H1 (cell line): ENCODE data around the gene ARHGEF11. TPM values are rescaled to one million over a fixed set of nuclear protein-coding genes. Genes with fewer than 3 reads are reported as not detected.

Experiments used
- CTCF ChIA-PET: fragments of 300-600 bp; sonication (Branson Sonifier 250); formaldehyde crosslinking; loops from one replicate; lab custom pipeline; 2021; ENCODE audit not compliant: partially characterized antibody; lab: Charles Lee
- POLR2A ChIA-PET: fragments of 300-600 bp; sonication (Branson Sonifier 250); formaldehyde crosslinking; loops from one replicate; lab custom pipeline; 2021; ENCODE audit warnings: inconsistent platforms; ENCODE audit not compliant: partially characterized antibody; lab: Charles Lee
- DNase-seq, 2 experiments: peaks; one replicate each; pipeline versions ENCODE4 v3.0.0 to v3.0.0-alpha.2; 2010 to 2022; ENCODE audit warnings: low spot score in 2 of 2, low read depth in 1 of 2, mixed read lengths in 1 of 2
- FAIRE-seq: peaks from 2 replicates; lab custom pipeline; 2011; peaks lifted over from hg19 to GRCh38; lab: Jason Lieb, UNC
- H2AFZ ChIP-seq: 2 replicates; pipeline ENCODE4 v1.8.1; 2012; ENCODE audit warnings: low read length, inconsistent platforms
- H2AK5ac ChIP-seq: 2 replicates; pipeline ENCODE4 v1.6.1; 2013; ENCODE audit warnings: low read depth, low read length
- H2BK120ac ChIP-seq: replicated peaks from 2 replicates; pipeline ENCODE3; 2013; ENCODE audit warnings: low read depth, low read length, inconsistent platforms
- H2BK12ac ChIP-seq: 2 replicates; pipeline ENCODE4 v1.6.1; 2013; ENCODE audit warnings: low read depth, low read length
- H2BK15ac ChIP-seq: 2 replicates; pipeline ENCODE4 v1.6.1; 2013; ENCODE audit warnings: low read length
- H2BK20ac ChIP-seq: 2 replicates; pipeline ENCODE4 v1.6.1; 2013; ENCODE audit warnings: low read length
- H2BK5ac ChIP-seq: 2 replicates; pipeline ENCODE4 v1.6.1; 2013; ENCODE audit warnings: low read depth, low read length
- H3K14ac ChIP-seq: 2 replicates; pipeline ENCODE4 v1.6.1; 2013; ENCODE audit warnings: inconsistent platforms; ENCODE audit not compliant: insufficient read length
- H3K18ac ChIP-seq: 2 replicates; pipeline ENCODE4 v1.6.1; 2013; ENCODE audit warnings: low read length; ENCODE audit errors: extremely low read depth
- H3K23ac ChIP-seq: 2 replicates; pipeline ENCODE4 v1.6.1; 2013; ENCODE audit warnings: inconsistent platforms; ENCODE audit not compliant: insufficient read length
- H3K23me2 ChIP-seq: 2 replicates; pipeline ENCODE4 v1.6.1; 2013; ENCODE audit warnings: low read depth, low read length
- H3K27ac ChIP-seq: 2 replicates; pipeline ENCODE4 v1.6.1; 2011; ENCODE audit warnings: low read depth, low read length, inconsistent platforms
- H3K27me3 ChIP-seq, 4 experiments: replicated peaks in 1 of 4; 1 replicate in 1 of 4; 2 replicates in 3 of 4; pipeline versions ENCODE4 v1.6.1 to v1.8.1; 2011 to 2013; ENCODE audit warnings: low read length in 3 of 4, mild to moderate bottlenecking in 3 of 4, inconsistent platforms in 2 of 4, mixed read lengths in 2 of 4, moderate library complexity in 1 of 4; ENCODE audit not compliant: control insufficient read depth in 3 of 4, insufficient read depth in 3 of 4; ENCODE audit errors: extremely low read depth in 1 of 4
- H3K36me3 ChIP-seq, 4 experiments: 2 replicates each; pipeline versions ENCODE4 v1.6.1 to v1.8.1; 2011 to 2013; ENCODE audit warnings: mild to moderate bottlenecking in 4 of 4, low read length in 3 of 4, moderate library complexity in 2 of 4, control low read depth in 1 of 4, inconsistent platforms in 1 of 4; ENCODE audit not compliant: insufficient read depth in 4 of 4, control insufficient read depth in 2 of 4
- H3K4ac ChIP-seq: replicated peaks from 2 replicates; pipeline ENCODE3; 2013; ENCODE audit warnings: low read length, low read depth, mixed read lengths, inconsistent platforms; ENCODE audit not compliant: insufficient read length
- H3K4me1 ChIP-seq, 4 experiments: replicated peaks in 1 of 4; 1 replicate in 1 of 4; 2 replicates in 3 of 4; pipeline versions ENCODE4 v1.6.1 to v1.8.1; 2011 to 2013; ENCODE audit warnings: low read length in 3 of 4, inconsistent platforms in 2 of 4, mixed read lengths in 1 of 4; ENCODE audit not compliant: insufficient read depth in 4 of 4, control insufficient read depth in 3 of 4
- H3K4me2 ChIP-seq, 2 experiments: 2 replicates each; pipeline versions ENCODE4 v1.6.1 to v1.8.1; 2011 to 2013; ENCODE audit warnings: low read depth in 2 of 2, low read length in 2 of 2, control low read depth in 1 of 2, inconsistent platforms in 1 of 2, mild to moderate bottlenecking in 1 of 2; ENCODE audit not compliant: insufficient read depth in 1 of 2
- H3K4me3 ChIP-seq, 4 experiments: fragments of 200-600, 300-600 bp in 1 of 4; sonication (generic), shearing (Covaris generic), sonication (Bioruptor Twin) in 1 of 4; 2 replicates each; pipeline versions ENCODE4 v1.5.1 to v1.8.1; 2011 to 2016; ENCODE audit warnings: low read length in 4 of 4, low read depth in 3 of 4, control low read depth in 2 of 4, inconsistent platforms in 2 of 4, mild to moderate bottlenecking in 2 of 4, mixed read lengths in 1 of 4, moderate library complexity in 1 of 4; ENCODE audit not compliant: insufficient read depth in 2 of 4; ENCODE audit errors: extremely low read depth in 1 of 4
- H3K56ac ChIP-seq: replicated peaks from 2 replicates; pipeline ENCODE3; 2013; ENCODE audit warnings: low read depth, mild to moderate bottlenecking, mixed read lengths, low read length, inconsistent platforms; ENCODE audit not compliant: insufficient read length
- H3K79me1 ChIP-seq: 2 replicates; pipeline ENCODE4 v1.6.1; 2013; ENCODE audit warnings: low read depth, low read length, control low read depth
- H3K79me2 ChIP-seq, 2 experiments: 2 replicates each; pipeline versions ENCODE4 v1.6.1 to v1.8.1; 2012 to 2013; ENCODE audit warnings: low read length in 2 of 2, mild to moderate bottlenecking in 2 of 2, inconsistent platforms in 1 of 2; ENCODE audit not compliant: insufficient read depth in 2 of 2, control insufficient read depth in 1 of 2
- H3K9ac ChIP-seq, 4 experiments: replicated peaks in 1 of 4; 1 replicate in 1 of 4; 2 replicates in 3 of 4; pipeline versions ENCODE4 v1.6.1 to v1.8.1; 2011 to 2013; ENCODE audit warnings: low read depth in 3 of 4, low read length in 3 of 4, control low read depth in 2 of 4, mild to moderate bottlenecking in 2 of 4, moderate library complexity in 2 of 4, inconsistent platforms in 1 of 4; ENCODE audit errors: extremely low read depth in 1 of 4
- H3K9me3 ChIP-seq, 2 experiments: 2 replicates each; pipeline versions ENCODE4 v1.6.1 to v1.8.1; 2012 to 2013; ENCODE audit warnings: mild to moderate bottlenecking in 2 of 2, moderate library complexity in 2 of 2, control low read depth in 1 of 2, inconsistent platforms in 1 of 2, low read depth in 1 of 2, low read length in 1 of 2, mixed read lengths in 1 of 2; ENCODE audit not compliant: insufficient read depth in 2 of 2
- H4K20me1 ChIP-seq, 2 experiments: replicated peaks in 1 of 2; 2 replicates each; pipeline versions ENCODE3 to v1.8.1; 2011 to 2013; ENCODE audit warnings: inconsistent platforms in 2 of 2, low read length in 2 of 2, mild to moderate bottlenecking in 1 of 2; ENCODE audit not compliant: insufficient read depth in 2 of 2, control insufficient read depth in 1 of 2
- H4K5ac ChIP-seq: 2 replicates; pipeline ENCODE4 v1.6.1; 2013; ENCODE audit warnings: low read length, low read depth, mixed read lengths, inconsistent platforms; ENCODE audit not compliant: insufficient read length
- H4K8ac ChIP-seq: 2 replicates; pipeline ENCODE4 v1.8.0; 2013; ENCODE audit warnings: mild to moderate bottlenecking, moderate library complexity, low read length, inconsistent platforms; ENCODE audit not compliant: insufficient read depth; ENCODE audit errors: extremely low read depth
- H4K91ac ChIP-seq: replicated peaks from 2 replicates; pipeline ENCODE3; 2013; ENCODE audit warnings: low read length, mixed read lengths, inconsistent platforms; ENCODE audit not compliant: insufficient read length
- ASH2L ChIP-seq: fragments of 200-600, 300-600 bp; sonication (generic); IDR thresholded peaks from one replicate; pipeline ENCODE4 v1.7.1; 2017; ENCODE audit warnings: low read length
- BCL11A ChIP-seq, 2 experiments: IDR thresholded peaks; one replicate each; pipeline ENCODE4 v1.6.1; 2011; ENCODE audit warnings: low read depth in 2 of 2, low read length in 2 of 2, mild to moderate bottlenecking in 2 of 2
- CBX5 ChIP-seq: fragments of 300-800, 300-1000 bp; sonication (generic); IDR thresholded peaks from 2 replicates; pipeline ENCODE4 v1.7.1; 2016; ENCODE audit warnings: antibody characterized with exemption, low read length, low read depth
- CBX8 ChIP-seq: fragments of 300-800, 300-1000 bp; sonication (generic); IDR thresholded peaks from 2 replicates; pipeline ENCODE4 v1.7.1; 2016; ENCODE audit warnings: low read depth, low read length, borderline replicate concordance
- CEBPB ChIP-seq: IDR thresholded peaks from 2 replicates; pipeline ENCODE4 v1.6.1; 2012; ENCODE audit warnings: low read depth, low read length
- E2F6 ChIP-seq: IDR thresholded peaks from 2 replicates; pipeline ENCODE4 v1.6.1; 2012; ENCODE audit warnings: inconsistent platforms
- HDAC6 ChIP-seq: IDR thresholded peaks from one replicate; pipeline ENCODE4 v1.7.1; 2012; ENCODE audit warnings: low read depth, mild to moderate bottlenecking, inconsistent platforms, low read length, moderate library complexity
- JUND ChIP-seq: IDR thresholded peaks from 2 replicates; pipeline ENCODE4 v1.6.1; 2011; ENCODE audit warnings: mild to moderate bottlenecking, improper control_type of control experiment, low read length
- KDM4A ChIP-seq: IDR thresholded peaks from one replicate; pipeline ENCODE4 v1.7.1; 2012; ENCODE audit warnings: low read depth, mild to moderate bottlenecking, moderate library complexity, low read length, inconsistent platforms; ENCODE audit not compliant: severe bottlenecking
- RAD21 ChIP-seq, 2 experiments: IDR thresholded peaks in 1 of 2; conservative IDR thresholded peaks in 1 of 2; 2 replicates each; pipeline ENCODE4 v1.6.1; 2011; ENCODE audit warnings: low read depth in 2 of 2, low read length in 2 of 2, improper control_type of control experiment in 1 of 2, inconsistent platforms in 1 of 2, mild to moderate bottlenecking in 1 of 2, moderate library complexity in 1 of 2
- TCF12 ChIP-seq: IDR thresholded peaks from 2 replicates; pipeline ENCODE4 v1.6.1; 2011; ENCODE audit warnings: low read depth, mild to moderate bottlenecking, low read length
- ZNF274 ChIP-seq: IDR thresholded peaks from 2 replicates; pipeline ENCODE4 v1.7.0; 2012; ENCODE audit warnings: low read length, borderline replicate concordance; ENCODE audit errors: extremely low read depth
- WGBS, 2 experiments: shearing (Covaris generic) in 1 of 2; methylation state at CpG; one replicate each; pipeline versions ENCODE4 v1.1.6 to v1.1.7; 2013 to 2015; ENCODE audit warnings: low lambda C conversion rate in 2 of 2, mixed read lengths in 2 of 2, inconsistent platforms in 1 of 2, low coverage in 1 of 2, missing lambda C conversion rate in 1 of 2; ENCODE audit not compliant: insufficient replicate concordance in 2 of 2, insufficient coverage in 1 of 2, insufficient read length in 1 of 2; ENCODE audit errors: extremely low coverage in 1 of 2, missing lambda C conversion rate in 1 of 2; 5-methylcytosine and 5-hydroxymethylcytosine counted together
- polyA plus RNA-seq, 7 experiments: library from polyadenylated mRNA; depleted of rRNA in 3 of 7; stranded (reverse) in 5 of 7; unstranded in 2 of 7; fragments of >200 nt in 5 of 7; fragments of 200-250 nt in 2 of 7; gene quantifications; 1 replicate in 5 of 7; 2 replicates in 1 of 7; 4 replicates in 1 of 7; pipeline versions ENCODE4 v1.2.1 to v1.2.3, GENCODE V29; 2011 to 2013; ENCODE audit warnings: missing spikeins in 2 of 7, mixed read lengths in 2 of 7
- total RNA-seq: library from RNA; stranded (reverse); fragmentation: NEBNext Ultra II Directional; extraction: Animal tissue kit (Norgen Biotek cat#: 25700); gene quantifications from 2 replicates; pipeline ENCODE4 v1.2.1, GENCODE V29; 2021
- TF ChIP-seq, protein P1 (sequence below): IDR thresholded peaks from 2 replicates; pipeline ENCODE4 v1.6.1; 2011; ENCODE audit warnings: low read length, improper control_type of control experiment

ARHGEF11 gene
- total and polyA plus RNA-seq, 2 of the 8 experiments (the other 6 are each of a cell fraction or from before 2014, with no cell fraction given): 19.9 to 33.1 TPM

GRCh38 chr1:156944848-156945247 is 100.7 kb downstream of the ARHGEF11 start:
- Histone ChIP-seq H3K23ac (no peak overlapping the region), H3K4me3 (no peak overlapping the region), H2BK5ac (no peak overlapping the region), H3K9me3 (no peaks in the 10 kb centered on the region), H3K18ac (no peak overlapping the region), H3K4me1 (no peaks in the 10 kb centered on the region), H4K20me1 (peaks cover 7 to 13% of the 10 kb centered on the region in 2 experiments), H4K5ac (no peak overlapping the region), H3K36me3 (peaks cover 35 to 73% (median 54%) of the 10 kb centered on the region in 4 experiments), H3K27ac (no peak overlapping the region), H4K91ac (no peak overlapping the region), H3K56ac (no peak overlapping the region), H2BK20ac (no peak overlapping the region), H3K79me1 (peaks cover 2% of the 10 kb centered on the region), H4K8ac (peak overlapping the region; percentile 36; the same call in 1 of the 2 replicates), H3K4me2 (no peak overlapping the region), H2BK15ac (no peak overlapping the region), H2AK5ac (no peak overlapping the region), H2AFZ (no peak overlapping the region), H3K9ac (no peak overlapping the region), H3K4ac (no peak overlapping the region), H3K23me2 (no peaks in the 10 kb centered on the region), H3K14ac (no peak overlapping the region), H3K79me2 (no peaks in the 10 kb centered on the region), H3K27me3 (no peaks in the 10 kb centered on the region), H2BK12ac (no peak overlapping the region), H2BK120ac (no peak overlapping the region)
- CTCF ChIA-PET: no interaction called here
- FAIRE-seq (no peak), DNase-seq (no peak)
- POLR2A ChIA-PET: interaction anchor here (1.0 kb wide), 1 partner anchor 8 kb away, joined by 3 read pairs; no protein-coding TSS in a partner anchor
- WGBS, 2 experiments: 92% methylated on average over 8 of the region's 8 CpGs; no CpG with 5 or more reads in 1 of the 2 experiments
- TF ChIP-seq JUND (no peak), HDAC6 (no peak), RAD21 (IDR thresholded peaks at IDR 0.05 in 1 of 2, conservative IDR thresholded peaks at IDR 0.05 in 1 of 2; ENCODE audit: low read depth in 2 of 2, low read length in 2 of 2) (no peak), CBX5 (no peak), ZNF274 (no peak), TCF12 (no peak), KDM4A (no peak), BCL11A (IDR thresholded peaks at IDR 0.05; ENCODE audit: low read depth in 2 of 2, low read length in 2 of 2) (no peak), E2F6 (no peak), CEBPB (no peak), CBX8 (no peak), ASH2L (no peak)
- TF ChIP-seq, protein P1, sequence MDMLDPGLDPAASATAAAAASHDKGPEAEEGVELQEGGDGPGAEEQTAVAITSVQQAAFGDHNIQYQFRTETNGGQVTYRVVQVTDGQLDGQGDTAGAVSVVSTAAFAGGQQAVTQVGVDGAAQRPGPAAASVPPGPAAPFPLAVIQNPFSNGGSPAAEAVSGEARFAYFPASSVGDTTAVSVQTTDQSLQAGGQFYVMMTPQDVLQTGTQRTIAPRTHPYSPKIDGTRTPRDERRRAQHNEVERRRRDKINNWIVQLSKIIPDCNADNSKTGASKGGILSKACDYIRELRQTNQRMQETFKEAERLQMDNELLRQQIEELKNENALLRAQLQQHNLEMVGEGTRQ: no peak
